ENCODE data around the gene CALM3. TPM values are rescaled to one million over a fixed set of nuclear protein-coding genes. Genes with fewer than 3 reads are reported as not detected.
"Not testable (repeated sequence)": the region's sequence is repeated elsewhere in the genome, so short reads cannot be mapped to it uniquely, and the experiment has no call there.

The CALM3 gene
- total RNA-seq (2014; rRNA removed; shearing (Covaris generic)) = 109 and 147 TPM in 2 replicates

- peak; percentile 25 for DNase-seq (ENCODE audit: low spot score)
- in situ Hi-C loops (cut with HindIII; ENCODE audit: low sequenced_read_pairs) = loop anchor here (5.0 kb wide), 1 partner anchor 69 kb away; no protein-coding TSS in a partner anchor
Observed at GRCh38 chr19:46601318-46602224, at the start of gene CALM3. TSS of gene CALM3 (plus strand) at chr19:46601330. CDS start at chr19:46601435, 105 bp downstream.

GRCh38 chr19:46552891-46553290 is 48.2 kb upstream of the CALM3 start:
- in situ Hi-C loops (cut with HindIII; ENCODE audit: low sequenced_read_pairs) = no loop called here
- no peak for DNase-seq (ENCODE audit: low spot score)

GRCh38 chr19:46554161-46554560 is 47.0 kb upstream of the CALM3 start:
- in situ Hi-C loops (cut with HindIII; ENCODE audit: low sequenced_read_pairs) = no loop called here
- DNase-seq (ENCODE audit: low spot score) = no peak

DNA sequence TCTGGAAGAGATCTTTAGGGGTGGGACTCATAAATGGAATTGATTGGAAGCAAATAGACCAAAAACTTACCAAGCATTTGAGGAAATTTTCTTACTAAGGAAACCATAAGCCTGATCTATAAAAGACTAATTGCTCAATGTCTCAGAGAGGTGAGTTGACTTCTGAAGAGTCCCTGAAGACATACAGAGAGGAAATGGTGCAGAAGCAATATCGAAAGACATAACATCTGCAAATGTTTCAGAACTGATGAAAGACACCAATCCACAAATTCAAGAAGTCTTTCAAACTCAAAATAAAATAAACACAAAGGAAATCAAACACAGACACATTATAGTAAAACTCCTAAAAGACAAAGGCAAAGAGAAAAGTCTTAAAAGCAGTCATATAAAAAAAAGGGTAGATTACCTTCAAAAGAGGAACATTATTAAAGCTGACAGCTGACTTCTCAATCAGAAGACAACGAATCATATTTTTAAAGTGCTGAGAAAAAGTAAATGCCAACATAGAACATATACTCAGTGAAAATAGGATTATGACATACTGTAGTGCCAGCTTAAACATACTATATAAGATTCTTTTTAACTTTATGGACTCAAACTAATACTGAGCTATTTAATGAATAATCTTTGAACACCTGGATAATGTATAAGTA is 45.4 kb upstream of the CALM3 start:
- in situ Hi-C loops (cut with HindIII; ENCODE audit: low sequenced_read_pairs) = no loop called here
- no peak for DNase-seq (ENCODE audit: low spot score)

DNA sequence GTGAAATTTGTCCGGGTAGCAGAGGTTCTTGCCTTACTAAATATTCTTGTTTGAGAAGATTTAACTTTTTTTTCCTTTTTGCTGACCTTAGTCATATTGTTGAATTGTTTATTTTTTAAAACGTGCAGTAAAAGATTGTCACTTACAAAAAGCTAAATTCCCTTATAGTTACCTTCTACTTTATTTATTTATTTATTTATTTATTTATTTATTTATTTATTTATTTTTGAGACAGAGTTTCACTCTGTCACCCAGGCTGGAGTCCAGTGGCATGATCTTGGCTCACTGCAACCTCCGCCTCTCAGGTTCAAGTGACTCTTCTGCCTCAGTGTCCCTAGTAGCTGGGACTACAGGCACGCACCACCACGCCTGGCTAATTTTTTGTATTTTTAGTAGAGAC is 44.7 kb upstream of the CALM3 start:
- in situ Hi-C loops (cut with HindIII; ENCODE audit: low sequenced_read_pairs); DNase-seq (ENCODE audit: low spot score): not testable (repeated sequence)

- no peak for DNase-seq (ENCODE audit: low spot score)
- in situ Hi-C loops (cut with HindIII; ENCODE audit: low sequenced_read_pairs) = no loop called here
Observed at GRCh38 chr19:46559203-46559602, 41.9 kb upstream of the CALM3 start.

DNA sequence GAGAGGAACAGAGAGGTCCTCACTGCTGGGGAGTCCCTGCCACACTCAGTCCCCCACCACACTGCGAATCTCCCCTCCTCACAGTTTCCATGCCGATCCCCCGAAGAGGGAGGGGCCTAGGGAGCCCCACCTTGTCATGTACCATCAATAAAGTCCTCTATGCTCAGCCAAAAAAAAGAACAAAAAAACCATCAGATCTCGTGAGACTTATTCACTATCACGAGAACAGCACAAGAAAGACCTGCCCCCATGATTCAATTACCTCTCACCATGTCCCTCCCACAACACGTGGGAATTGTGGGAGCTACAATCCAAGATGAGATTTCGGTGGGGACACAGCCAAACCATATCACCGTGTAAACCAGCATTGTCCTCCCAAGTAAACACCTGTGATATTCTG is 41.5 kb upstream of the CALM3 start:
- in situ Hi-C loops (cut with HindIII; ENCODE audit: low sequenced_read_pairs); DNase-seq (ENCODE audit: low spot score): not testable (repeated sequence)

DNA sequence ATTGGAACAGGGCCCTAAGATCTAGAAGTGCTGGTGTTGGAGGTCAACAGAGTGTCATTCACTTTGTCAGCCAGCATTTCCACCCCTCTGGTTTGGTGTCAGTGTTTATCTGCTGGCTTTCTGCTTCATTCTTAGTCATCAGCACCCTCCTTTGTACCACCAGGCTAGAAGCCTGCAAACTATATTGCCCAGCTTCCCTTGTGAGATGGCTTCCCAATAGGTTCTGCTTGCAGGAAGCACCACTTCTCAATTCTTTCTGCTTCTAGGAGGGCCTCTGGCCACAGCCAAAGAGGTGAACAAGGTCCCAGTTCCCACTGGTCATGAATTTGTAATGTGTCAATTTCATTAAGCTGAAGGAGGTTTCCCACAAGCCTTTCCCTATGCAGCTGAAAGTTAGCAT is 36.4 kb upstream of the CALM3 start:
- in situ Hi-C loops (cut with HindIII; ENCODE audit: low sequenced_read_pairs) = no loop called here
- no peak for DNase-seq (ENCODE audit: low spot score)

GRCh38 chr19:46571495-46571894 is 29.6 kb upstream of the CALM3 start:
- DNase-seq (ENCODE audit: low spot score) = peak; percentile 22
- in situ Hi-C loops (cut with HindIII; ENCODE audit: low sequenced_read_pairs) = no loop called here

DNA sequence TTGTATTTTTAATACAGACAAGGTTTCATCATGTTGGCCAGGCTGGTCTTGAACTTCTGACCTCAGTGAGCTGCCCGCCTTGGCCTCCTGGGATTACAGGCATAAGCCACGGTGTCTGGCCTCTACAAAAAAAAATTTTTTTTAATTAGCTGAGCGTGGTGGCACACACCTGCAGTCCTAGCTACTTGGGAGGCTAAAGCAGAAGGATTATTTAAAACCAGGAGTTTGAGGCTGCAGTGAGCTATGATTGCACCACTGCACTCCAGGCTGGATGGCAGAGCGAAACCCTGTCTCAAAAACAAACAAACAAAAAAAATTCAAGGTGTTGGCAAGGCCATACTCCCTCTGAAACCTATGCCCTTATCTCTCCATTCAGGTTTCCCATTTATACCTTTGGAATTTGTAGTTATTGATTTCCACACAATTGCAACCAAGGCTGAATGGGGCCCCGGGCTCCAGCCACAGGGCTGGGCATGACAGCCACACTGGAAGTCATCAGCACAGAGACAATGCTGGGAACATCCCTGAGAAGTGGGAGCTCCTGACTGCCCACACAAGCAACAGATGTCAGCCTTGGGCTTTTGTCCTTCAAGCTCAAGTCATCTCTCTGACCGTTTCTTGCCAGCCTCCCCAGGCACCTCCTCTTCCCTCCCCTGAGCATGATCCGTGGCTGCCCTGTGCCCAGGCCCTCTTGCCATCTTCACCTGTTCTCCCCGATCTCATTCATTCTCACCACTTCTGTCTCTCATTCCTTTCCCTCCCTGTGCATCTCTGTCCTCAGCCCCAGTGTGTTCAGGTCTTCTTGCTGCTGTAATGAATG is 27.2 kb upstream of the CALM3 start:
- in situ Hi-C loops (cut with HindIII; ENCODE audit: low sequenced_read_pairs) = no loop called here
- no peak for DNase-seq (ENCODE audit: low spot score)

GRCh38 chr19:46574533-46574932 is 26.6 kb upstream of the CALM3 start:
- DNase-seq (ENCODE audit: low spot score) = no peak
- in situ Hi-C loops (cut with HindIII; ENCODE audit: low sequenced_read_pairs) = no loop called here

GRCh38 chr19:46578450-46578849 is 22.7 kb upstream of the CALM3 start:
- DNase-seq (ENCODE audit: low spot score) = no peak
- in situ Hi-C loops (cut with HindIII; ENCODE audit: low sequenced_read_pairs) = no loop called here

DNA sequence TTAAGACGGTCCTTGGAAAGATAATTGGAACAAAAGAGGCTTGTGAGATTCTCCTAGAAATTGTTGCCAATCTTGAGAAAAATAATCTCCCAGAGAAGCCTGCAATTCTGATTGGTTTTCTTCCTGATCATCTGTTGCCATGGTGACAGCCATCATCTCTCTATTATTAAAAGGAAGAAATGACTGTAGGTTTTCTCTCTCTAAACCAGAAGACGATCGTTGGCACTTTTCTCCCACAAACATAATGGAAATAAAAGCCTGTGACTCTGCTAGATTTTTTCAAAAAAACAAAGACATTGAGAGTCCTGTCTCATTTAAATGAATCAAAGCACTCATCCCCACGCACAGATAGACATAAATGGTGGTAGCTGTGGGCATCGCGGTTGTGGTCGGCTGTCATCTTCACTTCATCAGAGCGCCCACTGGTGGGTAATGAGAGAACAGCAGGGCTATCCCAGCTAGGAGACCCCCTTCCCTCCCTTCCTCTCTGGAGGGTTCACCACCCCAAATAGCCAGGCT is 21.7 kb upstream of the CALM3 start:
- DNase-seq (ENCODE audit: low spot score) = peak; percentile 80
- in situ Hi-C loops (cut with HindIII; ENCODE audit: low sequenced_read_pairs) = no loop called here

- DNase-seq (ENCODE audit: low spot score) = no peak
- in situ Hi-C loops (cut with HindIII; ENCODE audit: low sequenced_read_pairs) = no loop called here
Observed at GRCh38 chr19:46580247-46580646, 20.9 kb upstream of the CALM3 start.

DNA sequence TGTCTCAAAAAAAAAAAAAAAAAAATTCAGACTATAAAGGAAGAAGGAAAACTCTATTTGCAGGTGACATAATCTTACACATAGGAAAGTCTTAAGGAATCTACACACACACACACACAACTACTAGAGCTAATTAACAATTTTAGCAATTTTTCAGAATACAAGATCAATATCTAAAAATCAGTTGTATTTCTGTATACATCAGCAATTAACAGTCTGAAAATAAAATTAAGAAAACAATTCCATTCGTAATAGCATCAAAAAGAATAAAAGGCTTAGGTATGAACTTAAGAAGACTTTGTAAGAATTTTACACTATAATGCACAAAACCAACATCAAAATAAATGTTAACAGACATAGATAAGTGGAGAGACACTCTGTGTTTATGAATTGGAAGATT is 15.6 kb upstream of the CALM3 start:
- in situ Hi-C loops (cut with HindIII; ENCODE audit: low sequenced_read_pairs) = no loop called here

DNA sequence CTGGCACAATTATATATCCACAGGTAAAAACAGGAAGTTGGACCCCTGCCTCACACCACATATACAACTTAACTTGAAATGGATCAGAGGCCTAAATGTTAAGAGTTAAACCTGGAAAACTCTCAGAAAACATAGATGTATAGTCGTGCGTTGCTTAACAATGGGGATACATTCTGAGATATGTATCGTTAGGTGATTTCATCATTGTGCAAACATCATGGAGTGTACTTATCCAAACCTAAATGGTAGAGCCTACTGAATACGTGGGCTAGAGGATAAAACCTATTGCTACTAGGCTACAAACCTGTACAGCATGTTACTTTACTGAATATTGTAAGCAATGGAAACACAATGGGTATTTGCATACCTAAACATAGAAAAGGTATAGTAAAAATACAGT is 14.8 kb upstream of the CALM3 start:
- in situ Hi-C loops (cut with HindIII; ENCODE audit: low sequenced_read_pairs) = no loop called here
- no peak for DNase-seq (ENCODE audit: low spot score)

More for the DNA sequence above, 15.6 kb upstream of the CALM3 start:
- no peak for DNase-seq (ENCODE audit: low spot score)

GRCh38 chr19:46587861-46588260 is 13.3 kb upstream of the CALM3 start:
- no peak for DNase-seq (ENCODE audit: low spot score)
- in situ Hi-C loops (cut with HindIII; ENCODE audit: low sequenced_read_pairs) = no loop called here

DNA sequence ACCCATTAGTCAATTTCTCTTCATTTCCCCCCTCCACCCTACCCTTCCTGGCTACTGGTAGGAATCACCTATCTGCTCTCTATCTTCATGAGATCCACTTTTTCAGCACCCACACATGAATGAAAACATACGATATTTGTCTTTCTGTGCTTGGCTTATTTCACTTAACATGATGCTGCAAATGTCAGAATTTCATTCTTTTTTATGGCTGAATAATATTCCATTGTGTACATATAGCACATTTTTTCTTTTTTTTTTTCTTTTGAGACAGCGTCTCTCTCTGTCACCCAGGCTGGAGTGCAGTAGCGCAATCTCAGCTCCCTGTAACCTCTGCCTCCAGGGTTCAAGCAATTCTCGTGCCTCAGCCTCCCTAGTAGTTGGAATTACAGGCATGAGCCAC is 9.9 kb upstream of the CALM3 start:
- no peak for DNase-seq (ENCODE audit: low spot score)
- in situ Hi-C loops (cut with HindIII; ENCODE audit: low sequenced_read_pairs) = no loop called here

DNA sequence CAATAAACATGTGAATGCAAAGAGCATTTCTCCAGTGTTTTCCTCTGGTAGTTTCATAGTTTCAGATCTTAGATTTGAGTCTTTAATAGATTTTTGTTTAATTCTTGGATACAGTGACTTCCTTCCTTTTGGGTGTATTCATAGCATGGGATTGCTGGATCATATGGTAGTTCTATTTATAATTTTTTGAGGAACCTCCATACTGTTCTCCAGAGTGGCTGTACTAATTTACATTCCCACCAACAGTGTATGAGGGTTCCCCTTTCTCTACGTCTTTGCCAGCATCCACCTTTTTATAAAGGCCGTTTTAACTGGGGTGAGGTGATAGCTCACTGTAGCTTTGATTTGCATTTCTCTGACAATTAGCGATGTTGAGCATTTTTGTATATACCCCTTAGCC is 9.3 kb upstream of the CALM3 start:
- in situ Hi-C loops (cut with HindIII; ENCODE audit: low sequenced_read_pairs) = no loop called here

More for the DNA sequence above, 9.3 kb upstream of the CALM3 start:
- DNase-seq (ENCODE audit: low spot score) = no peak
